Thyroid gland (tissue), 4 donors: ENCODE measurements around the gene RAB36. TPM values are rescaled to one million over a fixed set of nuclear protein-coding genes. Genes with fewer than 3 reads are reported as not detected.

Source experiments
- DNase-seq, 2 donors: peaks; one replicate each; pipeline ENCODE4 v3.0.0-alpha.2; 2019
- H3K27ac ChIP-seq, 3 donors: fragments of 200-600 bp; sonication (generic); 1 replicate in 2 of 3; 2 replicates in 1 of 3; pipeline ENCODE4 v1.5.1; 2016 to 2019; ENCODE audit warnings: mild to moderate bottlenecking in 1 of 3, moderate library complexity in 1 of 3
- H3K27me3 ChIP-seq: fragments of 200-600 bp; sonication (generic); one replicate; pipeline ENCODE4 v1.5.1; 2019
- H3K36me3 ChIP-seq, 2 donors: fragments of 200-600 bp; sonication (generic); one replicate each; pipeline ENCODE4 v1.5.1; 2016 to 2019
- H3K4me1 ChIP-seq, 2 donors: fragments of 200-600 bp; sonication (generic); one replicate each; pipeline ENCODE4 v1.5.1; 2017 to 2019
- H3K4me3 ChIP-seq, 3 donors: fragments of 200-600 bp; sonication (generic); replicated peaks in 1 of 3; 1 replicate in 2 of 3; 2 replicates in 1 of 3; pipeline ENCODE4 v1.5.1; 2016; ENCODE audit warnings: mild to moderate bottlenecking in 1 of 3
- H3K9me3 ChIP-seq: fragments of 200-600 bp; sonication (generic); one replicate; pipeline ENCODE4 v1.5.1; 2017
- POLR2A ChIP-seq, 2 donors: fragments of 450-650 bp; IDR thresholded peaks; one replicate each; pipeline ENCODE4 v1.6.1; 2017; ENCODE audit warnings: antibody characterized with exemption in 2 of 2, mild to moderate bottlenecking in 2 of 2, moderate library complexity in 1 of 2
- WGBS, 2 donors: methylation state at CpG; one replicate each; pipeline ENCODE4 v1.1.5; 2017; 5-methylcytosine and 5-hydroxymethylcytosine counted together
- intact Hi-C: fragments of 100-400 bp; cut with DNase I; formaldehyde crosslinking; loops from one replicate; pipeline ENCODE4 v1.15.1; 2023
- total RNA-seq, 4 donors: library from RNA; depleted of rRNA; stranded (reverse); fragments of >200 nt; gene quantifications; one replicate each; pipeline ENCODE4 v1.2.3, GENCODE V29; 2016
- TF ChIP-seq, protein P1 (sequence below), 6 experiments: fragments of 200-600 bp in 3 of 6; fragments of 450-650 bp in 3 of 6; sonication (generic) in 3 of 6; IDR thresholded peaks; one replicate each; pipeline ENCODE4 v1.5.1; 2016 to 2019; ENCODE audit warnings: antibody characterized with exemption in 6 of 6, mild to moderate bottlenecking in 2 of 6, inconsistent platforms in 1 of 6, moderate library complexity in 1 of 6

RAB36 gene
- total RNA-seq, 4 donors from 2014 or later, result 10.9 to 33.4 (median 27.8) TPM

DNA sequence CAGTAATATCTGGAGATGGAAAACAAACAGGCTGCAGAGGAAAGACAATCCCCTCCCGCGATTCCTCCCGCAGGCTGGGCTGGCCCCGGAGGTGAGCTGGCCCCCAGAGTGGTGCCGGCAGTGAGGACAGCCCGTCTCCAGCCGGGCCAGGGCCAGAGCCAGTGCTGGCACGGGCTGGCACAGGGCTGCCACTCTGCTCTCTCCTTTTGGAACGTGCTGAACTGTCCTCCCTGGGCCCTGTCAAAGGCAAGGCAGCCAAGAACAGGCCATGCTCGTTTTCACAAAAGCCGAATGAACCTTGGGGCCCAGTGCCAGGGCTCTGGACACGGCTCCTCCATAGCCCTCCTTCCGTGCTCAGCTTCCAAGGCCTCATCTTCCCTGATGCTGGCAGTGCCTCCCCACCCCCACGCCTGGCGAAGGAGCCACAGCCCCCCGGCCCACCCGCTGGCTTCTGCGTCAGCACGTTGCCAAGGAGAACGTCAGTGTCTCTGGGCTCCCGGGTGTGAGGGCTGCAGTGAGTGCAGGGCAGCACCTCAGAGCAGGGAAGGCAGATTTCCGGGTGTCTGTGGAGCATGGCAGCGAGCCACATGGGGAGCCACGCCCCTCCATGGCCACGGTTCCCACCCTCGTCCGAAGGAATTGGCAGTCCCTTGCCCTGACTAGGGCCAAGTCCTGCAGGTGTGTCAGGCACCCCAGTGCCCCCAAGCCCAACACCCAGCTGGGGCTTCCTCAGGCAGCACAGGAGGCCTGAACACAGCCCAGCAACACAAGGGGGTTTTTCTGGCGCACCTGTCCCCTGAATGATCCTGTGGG lies 46.4 kb upstream of the RAB36 start:
- Histone ChIP-seq H3K36me3 (no peaks in the 10 kb centered on the region), H3K9me3 (no peaks in the 10 kb centered on the region), H3K27me3 (no peaks in the 10 kb centered on the region), H3K27ac (peak overlapping the region; percentile 80 to 90 (median 89)), H3K4me1 (peaks cover 22 to 34% of the 10 kb centered on the region in 2 donors), H3K4me3 (no peak overlapping the region)
- 10 to 28% methylated on average over 9 to 16 of the region's 28 CpGs for WGBS, 2 donors
- intact Hi-C loops, result no loop called here
- DNase-seq, result peak; percentile 82 to 83
- TF ChIP-seq, protein P1, sequence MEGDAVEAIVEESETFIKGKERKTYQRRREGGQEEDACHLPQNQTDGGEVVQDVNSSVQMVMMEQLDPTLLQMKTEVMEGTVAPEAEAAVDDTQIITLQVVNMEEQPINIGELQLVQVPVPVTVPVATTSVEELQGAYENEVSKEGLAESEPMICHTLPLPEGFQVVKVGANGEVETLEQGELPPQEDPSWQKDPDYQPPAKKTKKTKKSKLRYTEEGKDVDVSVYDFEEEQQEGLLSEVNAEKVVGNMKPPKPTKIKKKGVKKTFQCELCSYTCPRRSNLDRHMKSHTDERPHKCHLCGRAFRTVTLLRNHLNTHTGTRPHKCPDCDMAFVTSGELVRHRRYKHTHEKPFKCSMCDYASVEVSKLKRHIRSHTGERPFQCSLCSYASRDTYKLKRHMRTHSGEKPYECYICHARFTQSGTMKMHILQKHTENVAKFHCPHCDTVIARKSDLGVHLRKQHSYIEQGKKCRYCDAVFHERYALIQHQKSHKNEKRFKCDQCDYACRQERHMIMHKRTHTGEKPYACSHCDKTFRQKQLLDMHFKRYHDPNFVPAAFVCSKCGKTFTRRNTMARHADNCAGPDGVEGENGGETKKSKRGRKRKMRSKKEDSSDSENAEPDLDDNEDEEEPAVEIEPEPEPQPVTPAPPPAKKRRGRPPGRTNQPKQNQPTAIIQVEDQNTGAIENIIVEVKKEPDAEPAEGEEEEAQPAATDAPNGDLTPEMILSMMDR (IDR thresholded peaks at IDR 0.05), result no peak
- TF ChIP-seq POLR2A (IDR thresholded peaks at IDR 0.05), result peak in 1 of 2 donors; percentile 38

DNA sequence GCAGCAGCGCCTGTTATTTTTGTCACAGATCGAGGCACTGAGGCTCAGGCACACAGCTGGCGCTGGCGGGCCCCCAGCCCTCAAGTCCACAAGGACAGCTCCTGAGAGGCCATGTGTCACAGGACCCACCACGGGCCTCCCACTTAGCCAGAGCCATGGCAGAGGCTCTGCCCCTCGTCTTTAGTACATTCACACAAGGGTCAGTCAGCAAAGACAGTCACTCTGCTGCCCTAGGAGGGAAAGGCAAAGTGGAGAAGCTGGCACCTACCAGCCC lies 45.8 kb upstream of the RAB36 start:
- intact Hi-C loops, result no loop called here
- Histone ChIP-seq H3K9me3 (no peaks in the 10 kb centered on the region), H3K36me3 (no peaks in the 10 kb centered on the region), H3K4me1 (peaks cover 22 to 34% of the 10 kb centered on the region in 2 donors), H3K27me3 (no peaks in the 10 kb centered on the region), H3K4me3 (no peak overlapping the region), H3K27ac (peak overlapping the region; percentile 80 to 90 (median 89))
- no peak for DNase-seq
- TF ChIP-seq, protein P1 (IDR thresholded peaks at IDR 0.05), result no peak
- TF ChIP-seq POLR2A (IDR thresholded peaks at IDR 0.05), result no peak
- 71% methylated on average over 6 of the region's 6 CpGs; no CpG with 5 or more reads in 1 of the 2 donors for WGBS, 2 donors

DNA sequence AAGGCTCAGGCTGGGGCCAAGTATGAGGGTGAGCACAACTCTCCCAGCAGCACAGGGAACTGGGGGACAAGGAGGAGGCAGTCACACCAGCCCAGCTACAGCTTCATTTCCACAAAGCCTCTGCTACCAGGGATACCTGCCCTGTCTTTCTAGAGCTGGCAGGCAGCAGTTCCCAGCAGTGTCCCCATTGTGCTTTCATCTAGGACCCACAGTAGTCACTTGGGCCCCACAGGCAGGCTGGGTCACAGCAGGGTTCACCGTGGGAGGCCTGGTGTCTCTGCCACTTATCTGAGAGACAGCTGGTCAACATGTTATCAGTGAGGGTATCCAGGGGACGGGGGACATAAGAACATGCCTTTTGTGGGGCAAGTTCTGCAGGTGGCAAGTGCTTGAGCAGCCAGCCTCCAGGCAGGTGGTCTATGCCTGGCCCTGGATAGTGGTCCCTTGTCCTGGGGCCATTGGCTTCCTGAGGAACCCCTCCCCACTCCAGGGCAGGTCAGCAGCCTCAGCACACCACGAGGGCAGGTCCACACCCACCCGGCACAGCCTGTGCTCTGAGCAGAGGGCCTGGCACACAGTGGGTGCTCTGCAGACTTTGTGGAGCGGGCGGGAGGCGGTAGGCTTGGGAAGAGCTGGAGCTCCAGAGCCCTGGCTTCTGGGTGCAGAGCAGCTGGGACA lies 45.0 kb upstream of the RAB36 start:
- Histone ChIP-seq H3K27ac (peak overlapping the region in 1 of 3 donors; percentile 80), H3K27me3 (no peaks in the 10 kb centered on the region), H3K9me3 (no peaks in the 10 kb centered on the region), H3K36me3 (no peaks in the 10 kb centered on the region), H3K4me1 (peaks cover 22 to 34% of the 10 kb centered on the region in 2 donors), H3K4me3 (no peak overlapping the region)
- no peak for DNase-seq
- TF ChIP-seq POLR2A (IDR thresholded peaks at IDR 0.05), result no peak
- 86 to 95% methylated on average over 4 to 6 of the region's 7 CpGs for WGBS, 2 donors
- intact Hi-C loops, result no loop called here

DNA sequence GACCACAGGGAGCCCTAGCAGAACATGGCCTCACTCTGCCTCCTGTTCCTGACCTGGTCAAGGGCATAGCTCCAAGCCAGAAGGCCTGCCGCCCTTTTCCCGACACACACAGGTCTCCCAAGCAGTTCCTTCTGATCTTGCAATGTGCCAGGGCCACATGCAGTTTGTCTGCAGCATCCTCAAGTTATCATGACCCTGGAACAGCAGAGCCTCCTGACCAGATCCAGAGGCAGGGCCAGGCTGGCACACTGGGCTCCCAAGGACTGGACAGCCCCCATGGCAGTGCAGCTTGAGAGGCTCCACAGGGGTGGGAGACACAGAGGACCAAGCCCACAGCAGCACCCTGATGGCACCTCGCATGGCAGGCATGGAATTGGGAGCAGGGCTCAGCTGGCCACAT lies 43.8 kb upstream of the RAB36 start:
- H3K4me3 ChIP-seq, result no peak overlapping the region
- intact Hi-C loops, result no loop called here
- H3K4me1 ChIP-seq, result peaks cover 22 to 41% of the 10 kb centered on the region in 2 donors
- no peaks in the 10 kb centered on the region for H3K9me3 ChIP-seq
- no peak overlapping the region for H3K27ac ChIP-seq
- no peaks in the 10 kb centered on the region for H3K27me3 ChIP-seq
- TF ChIP-seq POLR2A (IDR thresholded peaks at IDR 0.05), result no peak
- TF ChIP-seq, protein P1 (IDR thresholded peaks at IDR 0.05), result no peak
- DNase-seq, result no peak
- WGBS, 2 donors, result 100% methylated on average over 1 to 3 of the region's 3 CpGs
- H3K36me3 ChIP-seq, result no peaks in the 10 kb centered on the region

DNA sequence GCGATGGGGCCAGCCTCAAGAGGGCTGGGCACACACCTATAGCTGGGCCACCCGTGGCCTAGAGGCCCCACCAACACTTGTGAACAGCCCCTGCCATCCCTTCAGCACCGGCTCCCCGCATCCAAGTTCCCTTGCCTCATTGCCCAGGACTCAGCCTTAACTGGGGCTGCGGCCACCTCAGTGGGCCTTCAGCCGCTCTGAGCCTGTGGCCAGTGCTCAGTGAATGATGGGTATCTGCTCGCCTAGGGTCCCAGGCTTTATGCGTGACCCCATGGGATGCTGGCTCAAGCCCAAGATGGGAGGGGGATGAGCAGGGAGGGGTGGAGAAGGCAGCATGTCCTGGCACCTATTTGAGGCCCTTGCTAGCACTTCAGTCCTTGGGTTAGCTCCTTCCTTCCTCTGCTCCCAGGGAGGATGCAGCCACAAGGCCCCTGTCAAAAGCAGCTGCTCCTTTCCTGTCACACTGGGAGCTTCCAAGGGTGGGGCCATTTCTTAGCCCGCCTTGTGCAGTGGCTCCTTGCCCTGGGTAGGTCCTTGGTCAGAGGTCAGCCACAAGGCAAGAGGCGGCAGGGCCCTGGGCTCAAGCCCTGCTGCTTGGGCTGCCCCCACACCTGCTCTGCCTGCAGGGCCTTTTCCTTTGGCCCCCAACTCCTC lies 43.1 kb upstream of the RAB36 start:
- Histone ChIP-seq H3K27me3 (no peaks in the 10 kb centered on the region), H3K27ac (no peak overlapping the region), H3K4me3 (no peak overlapping the region), H3K4me1 (peaks cover 22 to 46% of the 10 kb centered on the region in 2 donors), H3K9me3 (no peaks in the 10 kb centered on the region), H3K36me3 (no peaks in the 10 kb centered on the region)
- intact Hi-C loops, result no loop called here
- TF ChIP-seq, protein P1 (IDR thresholded peaks at IDR 0.05), result no peak
- no peak for TF ChIP-seq POLR2A (IDR thresholded peaks at IDR 0.05)
- WGBS, 2 donors, result 92 to 98% methylated on average over 6 to 10 of the region's 10 CpGs
- no peak for DNase-seq
